GM12878 (cell line): ENCODE data around the gene ITGA6. TPM values are rescaled to one million over a fixed set of nuclear protein-coding genes. Genes with fewer than 3 reads are reported as not detected.

Source experiments
- ATAC-seq: fragments of 200-7000 bp; cut with Tn5 transposase; 3 replicates; pipeline ENCODE4 v1.9.1; 2020; ENCODE audit warnings: mild to moderate bottlenecking, moderate library complexity
- BruUV-seq: library from RNA; stranded (reverse); fragments of 400-500 nt; replicated peaks from 2 replicates; lab custom pipeline; 2021; lab: Mats Ljungman, UMichigan
- CTCF ChIA-PET: fragments of 300-600 bp; sonication (Branson Sonifier 250); formaldehyde crosslinking; extraction: SDS; loops from one replicate; lab custom pipeline; 2021; ENCODE audit warnings: inconsistent platforms; lab: Yijun Ruan, JAX
- POLR2A ChIA-PET: fragments of 350-600 bp; formaldehyde crosslinking; extraction: SDS; loops from one replicate; lab custom pipeline; 2021; ENCODE audit warnings: inconsistent platforms; lab: Charles Lee
- RAD21 ChIA-PET: fragments of 300-600 bp; sonication (Branson Sonifier 250); formaldehyde crosslinking; loops from one replicate; lab custom pipeline; 2023; ENCODE audit warnings: antibody characterized with exemption; ENCODE audit not compliant: unreplicated experiment; lab: Charles Lee
- SMC1A ChIA-PET: fragments of 300-600 bp; sonication (Branson Sonifier 250); formaldehyde crosslinking; loops from one replicate; lab custom pipeline; 2023; ENCODE audit not compliant: unreplicated experiment, uncharacterized antibody; lab: Charles Lee
- DNase-seq: peaks from one replicate; pipeline ENCODE4 v3.0.0-alpha.2; 2011; ENCODE audit warnings: low read depth, low spot score
- FAIRE-seq: peaks from 3 replicates; lab custom pipeline; 2011; peaks lifted over from hg19 to GRCh38; lab: Jason Lieb, UNC
- H2AFZ ChIP-seq: 2 replicates; pipeline ENCODE4 v1.6.0; 2011; ENCODE audit warnings: low read depth, low read length, control low read depth; ENCODE audit not compliant: control insufficient read depth
- H3K27ac ChIP-seq: 2 replicates; pipeline ENCODE4 v1.5.1; 2011; ENCODE audit warnings: control low read depth; ENCODE audit not compliant: control insufficient read depth, insufficient read depth
- H3K27me3 ChIP-seq, 2 experiments: replicated peaks in 1 of 2; 2 replicates each; pipeline versions ENCODE4 v1.6.0 to v1.6.1; 2011; ENCODE audit warnings: low read length in 1 of 2; ENCODE audit not compliant: control insufficient read depth in 2 of 2, insufficient read depth in 2 of 2
- H3K36me3 ChIP-seq, 2 experiments: 2 replicates each; pipeline ENCODE4 v1.5.1; 2011; ENCODE audit warnings: low read length in 1 of 2; ENCODE audit not compliant: control insufficient read depth in 2 of 2, insufficient read depth in 2 of 2
- H3K4me1 ChIP-seq: 2 replicates; pipeline ENCODE4 v1.6.1; 2011; ENCODE audit warnings: mild to moderate bottlenecking, low read length, moderate library complexity, mixed read lengths; ENCODE audit not compliant: control insufficient read depth, insufficient read depth
- H3K4me2 ChIP-seq: 2 replicates; pipeline ENCODE4 v1.6.0; 2011; ENCODE audit warnings: control low read depth; ENCODE audit not compliant: control insufficient read depth, insufficient read depth
- H3K4me3 ChIP-seq: fragments of 200-600 bp; sonication (generic); 2 replicates; pipeline ENCODE4 v1.5.1; 2016
- H3K79me2 ChIP-seq: 2 replicates; pipeline ENCODE4 v1.6.0; 2011; ENCODE audit warnings: low read length; ENCODE audit not compliant: control insufficient read depth, insufficient read depth
- H3K9ac ChIP-seq: 2 replicates; pipeline ENCODE4 v1.8.0; 2011; ENCODE audit warnings: low read length, control low read depth, mixed read lengths; ENCODE audit not compliant: control insufficient read depth, insufficient read depth
- H3K9me3 ChIP-seq: replicated peaks from 3 replicates; pipeline ENCODE4 v1.5.1; 2011; ENCODE audit warnings: mild to moderate bottlenecking, low read length; ENCODE audit not compliant: control insufficient read depth, insufficient read depth
- H4K20me1 ChIP-seq: 2 replicates; pipeline ENCODE4 v1.6.0; 2011; ENCODE audit not compliant: control insufficient read depth, insufficient read depth
- CHD1 ChIP-seq: IDR thresholded peaks from 2 replicates; pipeline ENCODE4 v1.6.1; 2012; ENCODE audit warnings: low read depth, low read length, improper control_type of control experiment
- GABPA ChIP-seq: IDR thresholded peaks from 2 replicates; pipeline ENCODE4 v1.6.1; 2014; ENCODE audit warnings: antibody characterized with exemption, low read depth, mild to moderate bottlenecking, inconsistent platforms
- MYC ChIP-seq: IDR thresholded peaks from 2 replicates; pipeline ENCODE4 v1.6.1; 2011; ENCODE audit warnings: mild to moderate bottlenecking, low read length, moderate library complexity, inconsistent platforms; ENCODE audit not compliant: insufficient read depth, insufficient replicate concordance, insufficient read length, severe bottlenecking
- NFIC ChIP-seq: IDR thresholded peaks from 2 replicates; pipeline ENCODE4 v1.6.1; 2012; ENCODE audit warnings: low read depth, mild to moderate bottlenecking, inconsistent platforms, low read length, moderate library complexity
- NFXL1 ChIP-seq: fragments of 450-650 bp; IDR thresholded peaks from 2 replicates; pipeline ENCODE4 v1.6.1; 2017; ENCODE audit warnings: antibody characterized with exemption, mild to moderate bottlenecking, borderline replicate concordance
- PAX5 ChIP-seq: IDR thresholded peaks from 2 replicates; pipeline ENCODE4 v1.6.1; 2011; ENCODE audit warnings: low read depth, low read length, borderline replicate concordance
- SIN3A ChIP-seq: IDR thresholded peaks from 2 replicates; pipeline ENCODE4 v1.6.1; 2012; ENCODE audit warnings: low read depth, low read length, improper control_type of control experiment
- SREBF1 ChIP-seq: IDR thresholded peaks from 2 replicates; pipeline ENCODE4 v1.6.1; 2012; ENCODE audit warnings: mild to moderate bottlenecking, low read length
- TARDBP ChIP-seq: IDR thresholded peaks from 2 replicates; pipeline ENCODE4 v1.6.1; 2016; ENCODE audit warnings: borderline replicate concordance
- TCF7 ChIP-seq: IDR thresholded peaks from 2 replicates; pipeline ENCODE4 v1.6.1; 2014; ENCODE audit warnings: antibody characterized with exemption, borderline replicate concordance
- ZNF217 ChIP-seq: fragments of 450-650 bp; IDR thresholded peaks from 2 replicates; pipeline ENCODE4 v1.6.1; 2017; ENCODE audit warnings: antibody characterized with exemption, mild to moderate bottlenecking
- ZNF592 ChIP-seq: fragments of 450-650 bp; IDR thresholded peaks from 2 replicates; pipeline ENCODE4 v1.6.1; 2017; ENCODE audit warnings: mild to moderate bottlenecking, moderate library complexity
- WGBS: methylation state at CpG from one replicate; pipeline ENCODE4 v1.1.6; 2016; ENCODE audit warnings: low lambda C conversion rate; ENCODE audit not compliant: insufficient replicate concordance, insufficient coverage; ENCODE audit errors: missing lambda C conversion rate; 5-methylcytosine and 5-hydroxymethylcytosine counted together
- in situ Hi-C: fragments of 300-500 bp; cut with MboI; formaldehyde crosslinking; loops from 9 replicates; pipeline ENCODE4 v1.14.3; 2018; ENCODE audit warnings: mixed read lengths
- intact Hi-C: fragments of 100-400 bp; cut with micrococcal nuclease; formaldehyde crosslinking; loops from one replicate; pipeline ENCODE4 v1.14.2; 2022; ENCODE audit not compliant: unreplicated experiment
- polyA plus RNA-seq, 11 experiments: library from polyadenylated mRNA; depleted of rRNA in 4 of 11; unstranded in 6 of 11; stranded (reverse) in 5 of 11; fragments of >200 nt; fragmentation: Nextera tagmentation in 4 of 11; fragmentation: Illumina TruSeq in 1 of 11; extraction: Ambion mirVana in 4 of 11; extraction: Trizol in 1 of 11; gene quantifications; 1 replicate in 1 of 11; 2 replicates in 10 of 11; pipeline versions ENCODE4 v1.2.1 to v1.2.3, GENCODE V29; 2011 to 2016; ENCODE audit warnings: inconsistent platforms in 2 of 11, missing spikeins in 2 of 11, low read depth in 1 of 11
- total RNA-seq, 4 experiments: library from RNA; depleted of rRNA in 3 of 4; stranded (reverse); fragments of >200 nt in 3 of 4; fragmentation: Illumina TruSeq in 1 of 4; extraction: Trizol in 1 of 4; gene quantifications; 2 replicates each; pipeline versions ENCODE4 v1.2.1 to v1.2.3, GENCODE V29; 2013 to 2021

Gene ITGA6
- total and polyA plus RNA-seq, 10 of the 15 experiments (the other 5 are each of a cell fraction or from before 2014, with no cell fraction given) = 0.01 to 0.36 (median 0.14) TPM; not detected in 2

- no TSS peak for BruUV-seq
- H3K36me3 ChIP-seq = no peaks in the 10 kb centered on the region
- CTCF ChIA-PET = no interaction called here
- no peak for ATAC-seq
- no peak for TF ChIP-seq NFXL1
- TF ChIP-seq TARDBP = no peak
- TF ChIP-seq SIN3A = no peak
- TF ChIP-seq SREBF1 = no peak
- TF ChIP-seq ZNF217 = no peak
- no peak for TF ChIP-seq MYC
- TF ChIP-seq ZNF592 = no peak
- TF ChIP-seq TCF7 = no peak
- no peak for TF ChIP-seq NFIC
- TF ChIP-seq CHD1 = no peak
- TF ChIP-seq GABPA = no peak
- TF ChIP-seq PAX5 = no peak
- TF ChIP-seq, all 136 proteins: peak for 0
- Histone ChIP-seq H3K27ac (no peak overlapping the region), H3K9ac (no peak overlapping the region), H3K4me1 (peaks cover 5% of the 10 kb centered on the region), H3K79me2 (no peaks in the 10 kb centered on the region), H3K27me3 (peaks cover 9 to 29% of the 10 kb centered on the region in 2 experiments), H4K20me1 (no peaks in the 10 kb centered on the region), H3K4me3 (no peak overlapping the region), H3K4me2 (no peak overlapping the region), H2AFZ (no peak overlapping the region), H3K9me3 (no peaks in the 10 kb centered on the region)
- SMC1A ChIA-PET = interaction anchor here (0.5 to 2.9 kb wide), 2 partner anchors 9 to 13 kb away, joined by 3 to 8 read pairs; no protein-coding TSS in a partner anchor
- FAIRE-seq = no peak
- in situ Hi-C loops (no loop called here), intact Hi-C loops (no loop called here)
- DNase-seq = no peak
- 0% methylated on average over 4 of the region's 4 CpGs for WGBS
- RAD21 ChIA-PET = no interaction called here
- POLR2A ChIA-PET = no interaction called here
Measured at GRCh38 chr2:172431463-172431862, 4.1 kb downstream of the ITGA6 start.
